Loucy (cell line): ENCODE results near the gene GSTT4.
"Not testable (repeated sequence)": the region's sequence is repeated elsewhere in the genome, so short reads cannot be mapped to it uniquely, and the experiment has no call there.

ENCODE experiments used
- H2AFZ ChIP-seq: fragments of 200-600 bp; sonication (generic); 2 replicates; pipeline ENCODE4 v1.6.0; 2016; ENCODE audit warnings: antibody characterized with exemption, mild to moderate bottlenecking, low read length, moderate library complexity
- H3F3A ChIP-seq: fragments of 200-600 bp; 2 replicates; pipeline ENCODE4 v1.6.0; 2016; ENCODE audit warnings: antibody characterized with exemption, low read depth, mild to moderate bottlenecking
- H3K27me3 ChIP-seq: fragments of 200-600 bp; sonication (generic); 2 replicates; pipeline ENCODE4 v1.6.1; 2014; ENCODE audit warnings: low read length, mild to moderate bottlenecking; ENCODE audit not compliant: insufficient read depth, poor library complexity, severe bottlenecking
- H3K36me3 ChIP-seq: fragments of 200-600 bp; sonication (generic); 2 replicates; pipeline ENCODE4 v1.6.1; 2016; ENCODE audit warnings: low read length; ENCODE audit not compliant: insufficient read depth
- H3K4me1 ChIP-seq: fragments of 200-600 bp; sonication (generic); 2 replicates; pipeline ENCODE4 v1.5.1; 2014; ENCODE audit warnings: low read length, mild to moderate bottlenecking; ENCODE audit not compliant: insufficient read depth, poor library complexity, severe bottlenecking
- H3K4me2 ChIP-seq: fragments of 200-600 bp; sonication (generic); 2 replicates; pipeline ENCODE4 v1.6.0; 2014; ENCODE audit warnings: antibody characterized with exemption, low read length, low read depth, mild to moderate bottlenecking; ENCODE audit not compliant: poor library complexity, severe bottlenecking
- H3K4me3 ChIP-seq: fragments of 200-600 bp; sonication (generic); 2 replicates; pipeline ENCODE4 v1.5.1; 2014; ENCODE audit warnings: low read length, mild to moderate bottlenecking, mixed read lengths; ENCODE audit not compliant: poor library complexity, severe bottlenecking
- H3K79me2 ChIP-seq: fragments of 200-600 bp; sonication (generic); 2 replicates; pipeline ENCODE4 v1.6.1; 2014; ENCODE audit warnings: low read length; ENCODE audit not compliant: insufficient read depth
- H3K9ac ChIP-seq: fragments of 200-600 bp; sonication (generic); 2 replicates; pipeline ENCODE4 v1.6.0; 2014; ENCODE audit warnings: mild to moderate bottlenecking, low read depth, low read length, moderate library complexity; ENCODE audit not compliant: poor library complexity, severe bottlenecking
- H3K9me2 ChIP-seq: fragments of 200-600 bp; sonication (generic); replicated peaks from 2 replicates; pipeline ENCODE4 v1.6.1; 2016; ENCODE audit warnings: low read depth, low read length, mixed read lengths
- H3K9me3 ChIP-seq: fragments of 200-600 bp; sonication (generic); 2 replicates; pipeline ENCODE4 v1.6.1; 2014; ENCODE audit warnings: mild to moderate bottlenecking, antibody characterized with exemption, low read length, low read depth; ENCODE audit not compliant: insufficient read depth
- H4K20me1 ChIP-seq: fragments of 200-600 bp; sonication (generic); 2 replicates; pipeline ENCODE4 v1.6.0; 2014; ENCODE audit warnings: antibody characterized with exemption, low read length, mild to moderate bottlenecking; ENCODE audit not compliant: insufficient read depth, poor library complexity, severe bottlenecking
- EZH2phosphoT487 ChIP-seq: fragments of 200-600 bp; IDR thresholded peaks from 2 replicates; pipeline ENCODE4 v1.6.1; 2018; ENCODE audit warnings: antibody characterized with exemption, mild to moderate bottlenecking, moderate library complexity, borderline replicate concordance
- TF ChIP-seq, protein P1 (sequence below): fragments of 200-600 bp; sonication (generic); conservative IDR thresholded peaks from 2 replicates; pipeline ENCODE4 v1.5.1; 2014; ENCODE audit warnings: mild to moderate bottlenecking, antibody characterized with exemption, low read length

GSTT4 gene

DNA sequence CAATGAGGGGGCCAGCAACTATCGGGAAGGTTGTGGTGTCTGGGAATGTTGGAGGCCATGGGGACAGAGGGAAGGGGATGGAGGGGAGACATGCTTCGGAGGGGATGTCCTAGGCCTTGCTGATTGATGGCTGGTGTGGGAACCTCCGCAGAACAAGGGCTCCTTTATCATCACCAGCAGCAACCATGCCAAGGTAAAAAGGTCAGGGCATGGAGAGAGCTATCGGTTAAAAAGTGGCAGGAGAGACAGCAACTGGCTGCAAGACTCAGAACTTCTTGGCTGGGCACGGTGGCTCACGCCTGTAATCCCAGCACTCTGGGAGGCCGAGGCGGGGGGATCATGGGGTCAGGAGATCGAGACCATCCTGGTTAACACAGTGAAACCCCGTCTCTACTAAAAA, 3.0 kb downstream of the GSTT4 start:
- TF ChIP-seq EZH2phosphoT487 = no peak
- TF ChIP-seq, protein P1, sequence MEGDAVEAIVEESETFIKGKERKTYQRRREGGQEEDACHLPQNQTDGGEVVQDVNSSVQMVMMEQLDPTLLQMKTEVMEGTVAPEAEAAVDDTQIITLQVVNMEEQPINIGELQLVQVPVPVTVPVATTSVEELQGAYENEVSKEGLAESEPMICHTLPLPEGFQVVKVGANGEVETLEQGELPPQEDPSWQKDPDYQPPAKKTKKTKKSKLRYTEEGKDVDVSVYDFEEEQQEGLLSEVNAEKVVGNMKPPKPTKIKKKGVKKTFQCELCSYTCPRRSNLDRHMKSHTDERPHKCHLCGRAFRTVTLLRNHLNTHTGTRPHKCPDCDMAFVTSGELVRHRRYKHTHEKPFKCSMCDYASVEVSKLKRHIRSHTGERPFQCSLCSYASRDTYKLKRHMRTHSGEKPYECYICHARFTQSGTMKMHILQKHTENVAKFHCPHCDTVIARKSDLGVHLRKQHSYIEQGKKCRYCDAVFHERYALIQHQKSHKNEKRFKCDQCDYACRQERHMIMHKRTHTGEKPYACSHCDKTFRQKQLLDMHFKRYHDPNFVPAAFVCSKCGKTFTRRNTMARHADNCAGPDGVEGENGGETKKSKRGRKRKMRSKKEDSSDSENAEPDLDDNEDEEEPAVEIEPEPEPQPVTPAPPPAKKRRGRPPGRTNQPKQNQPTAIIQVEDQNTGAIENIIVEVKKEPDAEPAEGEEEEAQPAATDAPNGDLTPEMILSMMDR = no peak
- no peaks in the 10 kb centered on the region for H3K9me3 ChIP-seq
- H3K9me2 ChIP-seq = no peaks in the 10 kb centered on the region
- H4K20me1 ChIP-seq = no peaks in the 10 kb centered on the region
- H3K4me2 ChIP-seq = no peak overlapping the region
- H3K4me1 ChIP-seq = no peaks in the 10 kb centered on the region
- no peak overlapping the region for H2AFZ ChIP-seq
- H3K9ac ChIP-seq = no peak overlapping the region
- no peaks in the 10 kb centered on the region for H3K36me3 ChIP-seq
- H3F3A ChIP-seq = no peaks in the 10 kb centered on the region
- no peaks in the 10 kb centered on the region for H3K79me2 ChIP-seq
- H3K4me3 ChIP-seq = no peak overlapping the region
- H3K27me3 ChIP-seq = no peaks in the 10 kb centered on the region

DNA sequence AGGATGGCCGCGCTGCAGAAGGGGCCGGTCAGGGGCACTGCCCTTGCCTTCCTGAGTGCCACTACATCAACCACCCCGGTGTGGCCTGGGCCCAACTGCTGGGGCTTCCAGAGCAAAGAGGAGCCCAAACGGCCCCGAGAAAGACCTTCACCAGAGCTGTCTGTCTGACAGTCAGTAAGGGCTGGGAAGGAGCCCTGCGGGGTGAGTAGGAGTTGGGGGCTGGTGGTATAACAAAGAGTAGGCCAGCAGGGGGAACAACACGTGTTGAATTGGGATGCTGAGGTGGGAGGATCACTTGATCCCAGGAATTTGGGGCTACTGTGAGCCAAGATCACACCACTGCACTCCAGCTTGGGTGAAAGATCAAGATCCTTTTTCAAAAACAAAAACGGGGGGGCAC, 3.9 kb downstream of the GSTT4 start:
- no peaks in the 10 kb centered on the region for H3K4me1 ChIP-seq
- no peaks in the 10 kb centered on the region for H3F3A ChIP-seq
- H3K79me2 ChIP-seq = no peaks in the 10 kb centered on the region
- H3K36me3 ChIP-seq = no peaks in the 10 kb centered on the region
- H3K4me2 ChIP-seq = no peak overlapping the region
- no peak overlapping the region for H2AFZ ChIP-seq
- TF ChIP-seq, protein P1 = no peak
- TF ChIP-seq EZH2phosphoT487 = no peak
- no peak overlapping the region for H3K4me3 ChIP-seq
- H4K20me1 ChIP-seq = no peaks in the 10 kb centered on the region
- no peaks in the 10 kb centered on the region for H3K9me3 ChIP-seq
- H3K27me3 ChIP-seq = no peaks in the 10 kb centered on the region
- H3K9me2 ChIP-seq = no peaks in the 10 kb centered on the region
- no peak overlapping the region for H3K9ac ChIP-seq

DNA sequence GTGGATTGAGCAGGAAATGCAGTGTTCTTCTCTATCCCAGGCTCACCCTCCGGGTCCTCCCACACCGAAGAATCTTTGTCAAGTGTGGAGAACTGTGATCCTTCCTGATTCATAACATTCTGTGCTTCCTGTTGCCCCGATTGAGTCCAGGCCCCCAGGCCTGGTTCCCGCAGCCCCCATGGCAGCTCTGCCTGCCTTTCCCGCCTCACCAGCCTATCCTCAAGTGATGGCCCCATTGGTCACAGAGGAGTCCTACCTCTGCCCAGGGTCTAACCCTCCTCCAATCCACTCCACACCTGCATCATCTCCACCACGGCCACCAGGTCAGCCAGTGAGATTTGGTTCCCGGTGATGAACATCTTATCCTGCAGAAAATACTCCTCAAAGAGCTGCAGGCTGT, 5.5 kb downstream of the GSTT4 start:
- H3K36me3 ChIP-seq, H3K9me3 ChIP-seq, H3K27me3 ChIP-seq, H3K4me3 ChIP-seq, H2AFZ ChIP-seq, H3F3A ChIP-seq, H3K79me2 ChIP-seq, H3K4me2 ChIP-seq, H4K20me1 ChIP-seq, H3K9me2 ChIP-seq, H3K9ac ChIP-seq, H3K4me1 ChIP-seq: not testable (repeated sequence)

DNA sequence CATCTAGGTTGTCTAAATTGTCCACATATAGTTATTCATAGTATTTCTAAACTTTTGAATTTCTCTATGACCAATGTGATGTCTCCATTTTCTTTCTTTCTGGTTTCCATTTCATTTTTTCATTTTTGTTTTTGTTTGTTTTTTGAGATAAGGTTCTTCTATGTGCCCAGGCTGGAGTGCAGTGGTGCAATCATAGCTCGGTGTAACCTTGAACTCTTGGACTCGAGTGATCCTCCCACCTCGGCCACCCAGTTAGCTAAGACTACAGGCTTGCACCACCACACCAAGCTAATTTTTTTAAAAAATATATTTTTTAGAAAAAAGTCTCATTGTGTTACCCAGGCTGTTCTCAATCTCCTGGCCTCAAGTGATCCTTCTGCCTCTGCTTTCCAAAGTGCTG, 8.2 kb downstream of the GSTT4 start:
- Histone ChIP-seq H3K9me2 (no peaks in the 10 kb centered on the region), H3K9me3 (no peaks in the 10 kb centered on the region), H3K79me2 (no peaks in the 10 kb centered on the region), H3K4me2 (no peak overlapping the region), H3K4me1 (no peaks in the 10 kb centered on the region), H3K36me3 (no peaks in the 10 kb centered on the region), H3K4me3 (no peak overlapping the region), H4K20me1 (no peaks in the 10 kb centered on the region), H2AFZ (no peak overlapping the region), H3K27me3 (no peaks in the 10 kb centered on the region), H3K9ac (no peak overlapping the region), H3F3A (no peaks in the 10 kb centered on the region)
- no peak for TF ChIP-seq EZH2phosphoT487
- TF ChIP-seq, protein P1 = no peak

DNA sequence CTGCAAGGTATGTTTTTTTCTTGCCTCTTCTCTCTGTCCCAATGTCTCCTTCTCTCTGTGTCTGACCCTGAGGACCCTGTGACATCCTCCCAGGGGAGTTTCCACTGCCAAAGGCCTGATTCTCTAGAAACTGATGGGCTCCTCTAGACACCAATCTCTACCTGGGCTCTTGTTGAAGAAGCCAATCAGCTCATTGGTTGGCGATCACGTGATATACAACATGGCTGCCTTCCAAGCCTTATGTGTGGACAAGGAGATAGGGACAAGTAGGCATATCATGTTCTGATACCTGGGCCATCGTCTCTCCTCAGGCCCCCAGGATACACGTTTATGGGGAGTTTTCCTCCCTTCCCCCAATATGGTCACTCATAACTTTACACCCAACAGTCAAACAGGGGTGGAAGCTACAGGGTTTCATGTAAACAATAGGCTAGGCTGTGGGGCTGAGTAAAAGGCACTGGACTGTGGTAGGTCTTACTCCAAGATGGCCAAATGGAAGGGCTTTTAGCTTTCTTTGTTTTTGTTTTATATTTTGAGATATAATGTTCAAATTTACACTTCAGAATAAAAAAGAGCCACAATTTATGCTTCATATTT, 11.6 kb downstream of the GSTT4 start:
- H3K27me3 ChIP-seq, H3K4me1 ChIP-seq, H3K9me3 ChIP-seq, H3F3A ChIP-seq, H3K9me2 ChIP-seq, H3K4me3 ChIP-seq, H2AFZ ChIP-seq, H3K36me3 ChIP-seq, H3K9ac ChIP-seq, H3K4me2 ChIP-seq, H4K20me1 ChIP-seq, H3K79me2 ChIP-seq: not testable (repeated sequence)
